Smooth muscle cell (in vitro differentiated cells): ENCODE measurements around the gene KIF23. TPM values are rescaled to one million over a fixed set of nuclear protein-coding genes. Genes with fewer than 3 reads are reported as not detected.

Experiments
- DNase-seq: peaks from one replicate; lab custom pipeline; 2025; ENCODE audit not compliant: unreplicated experiment; lab: John Stamatoyannopoulos, UW
- H2AFZ ChIP-seq: fragments of 200-600 bp; sonication (generic); 2 replicates; pipeline ENCODE4 v1.6.0; 2016; ENCODE audit warnings: antibody characterized with exemption, low read depth, mild to moderate bottlenecking
- H3F3A ChIP-seq: fragments of 200-600 bp; sonication (generic); 2 replicates; pipeline ENCODE4 v1.6.0; 2017; ENCODE audit warnings: antibody characterized with exemption, low read depth
- H3K27ac ChIP-seq: fragments of 200-600 bp; sonication (generic); 2 replicates; pipeline ENCODE4 v1.5.1; 2016; ENCODE audit warnings: low read depth, mild to moderate bottlenecking
- H3K27me3 ChIP-seq: fragments of 200-600 bp; sonication (generic); 2 replicates; pipeline ENCODE4 v1.6.1; 2016; ENCODE audit warnings: low read depth, mild to moderate bottlenecking
- H3K36me3 ChIP-seq: fragments of 200-600 bp; sonication (generic); 2 replicates; pipeline ENCODE4 v1.5.1; 2016; ENCODE audit warnings: low read depth
- H3K4me1 ChIP-seq: fragments of 200-600 bp; sonication (generic); 2 replicates; pipeline ENCODE4 v1.5.1; 2016; ENCODE audit warnings: low read depth
- H3K4me2 ChIP-seq: fragments of 200-600 bp; sonication (generic); 2 replicates; pipeline ENCODE4 v1.6.0; 2016; ENCODE audit warnings: mild to moderate bottlenecking
- H3K4me3 ChIP-seq: fragments of 200-600 bp; sonication (generic); 2 replicates; pipeline ENCODE4 v1.5.1; 2016; ENCODE audit warnings: mild to moderate bottlenecking
- H3K79me2 ChIP-seq: fragments of 200-600 bp; sonication (generic); 2 replicates; pipeline ENCODE4 v1.6.0; 2016; ENCODE audit warnings: low read depth, mild to moderate bottlenecking
- H3K9ac ChIP-seq: fragments of 200-600 bp; sonication (generic); 2 replicates; pipeline ENCODE4 v1.6.0; 2016; ENCODE audit warnings: low read depth
- H3K9me3 ChIP-seq: fragments of 200-600 bp; sonication (generic); replicated peaks from 2 replicates; pipeline ENCODE4 v1.5.1; 2016; ENCODE audit warnings: low read depth
- H4K20me1 ChIP-seq: fragments of 200-600 bp; sonication (generic); 2 replicates; pipeline ENCODE4 v1.6.0; 2016; ENCODE audit warnings: low read depth
- WGBS: methylation state at CpG from one replicate; pipeline ENCODE4 v1.1.7; 2016; ENCODE audit warnings: low lambda C conversion rate; 5-methylcytosine and 5-hydroxymethylcytosine counted together
- polyA plus RNA-seq: library from polyadenylated mRNA; unstranded; fragments of >200 nt; fragmentation: Nextera tagmentation; extraction: Ambion mirVana; gene quantifications from 2 replicates; pipeline ENCODE4 v1.2.1, GENCODE V29; 2016
- total RNA-seq: library from RNA; depleted of rRNA; stranded (reverse); fragments of >200 nt; gene quantifications from 2 replicates; pipeline ENCODE4 v1.2.3, GENCODE V29; 2014
- TF ChIP-seq, protein P1 (sequence below): fragments of 200-600 bp; sonication (generic); IDR thresholded peaks from 2 replicates; pipeline ENCODE4 v1.5.1; 2017; ENCODE audit warnings: borderline replicate concordance, mild to moderate bottlenecking, antibody characterized with exemption; ENCODE audit not compliant: insufficient read depth, poor library complexity, severe bottlenecking

Gene KIF23
- total and polyA plus RNA-seq, 2 experiments from 2014 or later = 14.3 to 44.1 TPM

DNA sequence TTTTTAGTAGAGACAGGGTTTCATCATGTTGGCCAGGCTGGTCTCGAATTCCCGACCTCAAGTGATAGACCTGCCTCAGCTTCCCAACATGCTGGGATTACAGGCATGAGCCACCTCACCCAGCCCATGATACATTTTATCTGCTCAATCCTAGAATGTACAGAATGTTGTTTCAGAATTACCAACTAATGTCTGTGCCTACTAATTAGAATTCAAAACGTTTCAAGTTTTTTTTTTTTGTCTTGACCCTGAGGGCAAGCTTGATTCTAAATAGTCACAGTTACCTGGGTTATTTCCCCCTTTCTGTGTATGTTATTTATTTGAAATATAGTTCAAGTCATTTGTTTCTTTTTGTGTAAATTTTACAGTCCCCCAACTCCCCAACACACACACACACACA lies 5.3 kb upstream of the KIF23 start:
- WGBS = 75% methylated on average over 3 of the region's 3 CpGs

DNA sequence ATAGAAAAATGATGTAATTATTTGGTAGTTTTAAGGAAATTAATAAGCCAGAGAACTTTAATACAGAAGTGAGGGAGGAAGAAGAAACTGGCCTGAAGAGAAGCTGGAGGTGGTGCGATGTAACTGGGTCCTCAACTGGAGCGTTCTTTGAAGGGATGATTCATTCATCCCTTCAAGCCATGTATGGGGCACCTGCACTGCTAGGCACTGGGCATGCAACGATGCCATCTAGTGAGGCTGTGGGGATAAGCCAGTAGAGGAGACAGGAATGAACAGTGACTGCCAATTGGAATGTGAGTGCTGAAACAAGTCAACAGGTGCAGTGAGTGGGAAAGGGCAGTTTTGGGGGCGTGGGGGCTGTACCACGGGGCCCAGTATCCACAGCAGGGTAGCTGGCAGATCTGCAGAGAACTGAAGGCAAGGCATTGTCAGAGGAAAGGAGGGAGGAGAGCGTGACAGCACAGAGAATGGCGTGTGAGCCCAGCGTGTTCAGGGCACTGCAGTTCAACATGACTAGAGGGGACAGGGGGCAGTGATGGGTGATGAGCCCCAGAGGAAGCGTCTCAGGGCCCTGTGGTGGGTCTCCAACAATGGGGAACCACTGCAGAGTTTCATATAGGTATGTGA lies 3.8 kb upstream of the KIF23 start:
- H3K36me3 ChIP-seq = no peaks in the 10 kb centered on the region
- no peak for DNase-seq
- no peak overlapping the region for H3K4me2 ChIP-seq
- no peaks in the 10 kb centered on the region for H3K9me3 ChIP-seq
- H3K27me3 ChIP-seq = no peaks in the 10 kb centered on the region
- 75% methylated on average over 9 of the region's 9 CpGs for whole genome bisulfite sequencing
- peaks cover 4% of the 10 kb centered on the region for H3K4me1 ChIP-seq
- H4K20me1 ChIP-seq = peaks cover 31% of the 10 kb centered on the region
- TF ChIP-seq, protein P1, sequence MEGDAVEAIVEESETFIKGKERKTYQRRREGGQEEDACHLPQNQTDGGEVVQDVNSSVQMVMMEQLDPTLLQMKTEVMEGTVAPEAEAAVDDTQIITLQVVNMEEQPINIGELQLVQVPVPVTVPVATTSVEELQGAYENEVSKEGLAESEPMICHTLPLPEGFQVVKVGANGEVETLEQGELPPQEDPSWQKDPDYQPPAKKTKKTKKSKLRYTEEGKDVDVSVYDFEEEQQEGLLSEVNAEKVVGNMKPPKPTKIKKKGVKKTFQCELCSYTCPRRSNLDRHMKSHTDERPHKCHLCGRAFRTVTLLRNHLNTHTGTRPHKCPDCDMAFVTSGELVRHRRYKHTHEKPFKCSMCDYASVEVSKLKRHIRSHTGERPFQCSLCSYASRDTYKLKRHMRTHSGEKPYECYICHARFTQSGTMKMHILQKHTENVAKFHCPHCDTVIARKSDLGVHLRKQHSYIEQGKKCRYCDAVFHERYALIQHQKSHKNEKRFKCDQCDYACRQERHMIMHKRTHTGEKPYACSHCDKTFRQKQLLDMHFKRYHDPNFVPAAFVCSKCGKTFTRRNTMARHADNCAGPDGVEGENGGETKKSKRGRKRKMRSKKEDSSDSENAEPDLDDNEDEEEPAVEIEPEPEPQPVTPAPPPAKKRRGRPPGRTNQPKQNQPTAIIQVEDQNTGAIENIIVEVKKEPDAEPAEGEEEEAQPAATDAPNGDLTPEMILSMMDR = no peak
- H3K4me3 ChIP-seq = no peak overlapping the region
- peaks cover 6% of the 10 kb centered on the region for H3F3A ChIP-seq
- H3K27ac ChIP-seq = no peak overlapping the region
- H3K79me2 ChIP-seq = peaks cover 44% of the 10 kb centered on the region
- no peak overlapping the region for H3K9ac ChIP-seq
- no peak overlapping the region for H2AFZ ChIP-seq

More for the DNA sequence above, 5.3 kb upstream of the KIF23 start:
- Histone ChIP-seq H3K27ac (no peak overlapping the region), H3K27me3 (no peaks in the 10 kb centered on the region), H3K4me3 (no peak overlapping the region), H3K36me3 (no peaks in the 10 kb centered on the region), H3K4me1 (no peaks in the 10 kb centered on the region), H3K9me3 (no peaks in the 10 kb centered on the region), H3F3A (no peaks in the 10 kb centered on the region), H3K9ac (no peak overlapping the region), H4K20me1 (peaks cover 31% of the 10 kb centered on the region), H3K4me2 (no peak overlapping the region), H3K79me2 (peaks cover 42% of the 10 kb centered on the region), H2AFZ (no peak overlapping the region)
- TF ChIP-seq, protein P1 = no peak
- DNase-seq = no peak

DNA sequence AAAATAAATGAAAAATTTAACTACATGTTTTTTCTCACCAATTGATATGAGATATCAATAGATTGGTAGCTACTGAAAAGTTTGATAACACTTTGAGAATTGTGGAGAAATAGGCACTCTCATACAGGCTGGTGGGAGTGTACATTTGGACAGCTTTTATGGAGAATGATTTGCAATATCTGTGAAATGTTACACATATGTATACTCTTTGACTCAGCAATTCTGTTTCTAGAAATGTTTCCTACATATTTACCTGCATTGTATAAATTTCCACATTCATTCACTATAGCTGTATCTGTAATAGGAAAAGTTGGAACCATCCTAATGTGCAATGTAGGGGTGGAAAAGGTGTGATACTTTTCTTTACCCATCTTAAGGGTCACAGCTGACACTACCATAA lies 1.9 kb upstream of the KIF23 start:
- TF ChIP-seq, protein P1 = no peak
- Histone ChIP-seq H3K27me3 (no peaks in the 10 kb centered on the region), H3F3A (peaks cover 6% of the 10 kb centered on the region), H4K20me1 (peaks cover 31% of the 10 kb centered on the region), H3K4me1 (peaks cover 15% of the 10 kb centered on the region), H3K4me3 (no peak overlapping the region), H3K27ac (no peak overlapping the region), H3K36me3 (no peaks in the 10 kb centered on the region), H2AFZ (no peak overlapping the region), H3K9me3 (no peaks in the 10 kb centered on the region), H3K9ac (no peak overlapping the region), H3K79me2 (peaks cover 62% of the 10 kb centered on the region), H3K4me2 (peak overlapping the region; percentile 96)
- DNase-seq = no peak

DNA sequence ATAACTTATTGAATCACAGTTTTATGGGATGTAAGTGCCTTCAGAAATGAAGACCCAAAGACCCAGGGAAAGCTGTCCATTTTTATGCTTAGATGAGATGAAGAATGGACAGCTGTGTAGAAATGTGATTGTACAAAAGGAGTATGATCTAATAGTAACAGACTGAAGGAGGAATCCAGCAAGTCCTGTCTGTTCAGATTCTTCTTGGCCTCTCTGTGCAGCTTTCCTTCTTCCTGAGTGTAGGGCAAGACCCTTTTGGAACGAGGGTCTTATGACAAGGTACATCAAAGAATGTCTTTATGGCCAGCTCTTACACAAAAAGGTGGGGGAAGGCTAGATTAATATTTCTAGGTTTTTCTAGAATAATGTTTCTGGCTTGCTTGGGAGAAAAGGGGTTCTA lies 1.4 kb upstream of the KIF23 start:
- 57% methylated on average over 1 of the region's 1 CpG for WGBS
- Histone ChIP-seq H3F3A (peaks cover 6% of the 10 kb centered on the region), H3K79me2 (peaks cover 62% of the 10 kb centered on the region), H3K27ac (peak overlapping the region; percentile 90), H3K36me3 (no peaks in the 10 kb centered on the region), H3K9me3 (no peaks in the 10 kb centered on the region), H3K4me1 (peaks cover 15% of the 10 kb centered on the region), H2AFZ (no peak overlapping the region), H3K4me3 (peak overlapping the region; percentile 77), H3K9ac (no peak overlapping the region), H4K20me1 (peaks cover 31% of the 10 kb centered on the region), H3K4me2 (peak overlapping the region; percentile 96), H3K27me3 (no peaks in the 10 kb centered on the region)
- TF ChIP-seq, protein P1 = no peak
- DNase-seq = no peak
